ENCODE results near the gene SRRM3. TPM values are rescaled to one million over a fixed set of nuclear protein-coding genes. Genes with fewer than 3 reads are reported as not detected.
"Not testable (repeated sequence)": the region's sequence is repeated elsewhere in the genome, so short reads cannot be mapped to it uniquely, and the experiment has no call there.

Gene SRRM3
- total RNA-seq, 1 experiment from 2014 or later = not detected

DNA sequence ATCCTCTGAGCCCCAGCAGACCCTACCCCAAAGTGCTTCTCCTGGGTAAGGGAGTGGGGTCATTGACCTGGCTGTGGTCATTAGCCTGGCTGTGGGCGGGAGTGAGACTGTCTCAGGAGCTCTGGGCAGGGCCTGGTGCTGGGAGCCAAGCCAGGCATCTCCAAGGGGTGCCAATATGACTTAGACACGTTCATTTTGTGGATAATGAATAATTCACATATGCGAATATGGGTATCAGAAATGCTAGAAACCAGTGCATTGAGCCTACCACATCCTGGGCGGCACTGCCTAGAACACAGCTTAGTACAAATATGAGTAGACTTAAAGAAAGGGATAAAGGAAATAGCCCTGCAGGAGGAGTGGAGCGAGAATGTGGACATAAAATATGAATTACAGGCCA lies 14.4 kb upstream of the SRRM3 start:
- no peak for DNase-seq (ENCODE audit: low read depth)

DNA sequence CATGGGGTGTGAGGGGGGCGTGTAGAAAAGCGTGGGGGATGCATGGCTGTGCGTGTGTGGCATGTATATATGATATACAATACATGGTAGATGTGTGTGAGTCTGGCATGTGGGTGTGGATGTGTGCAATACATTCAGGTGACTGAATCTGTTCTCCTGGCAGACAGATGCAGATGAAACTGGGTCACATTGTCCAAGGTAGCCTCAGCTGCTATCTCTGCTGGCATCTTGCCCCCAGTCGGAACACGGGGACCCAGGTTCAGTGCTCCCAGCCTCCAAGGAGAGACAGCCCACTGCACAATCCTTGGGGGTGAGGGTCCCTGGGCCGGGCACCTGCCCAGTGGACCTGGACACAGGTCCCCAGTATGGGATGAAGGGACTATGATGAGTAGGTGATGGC lies 12.4 kb upstream of the SRRM3 start:
- DNase-seq (ENCODE audit: low read depth) = no peak

DNA sequence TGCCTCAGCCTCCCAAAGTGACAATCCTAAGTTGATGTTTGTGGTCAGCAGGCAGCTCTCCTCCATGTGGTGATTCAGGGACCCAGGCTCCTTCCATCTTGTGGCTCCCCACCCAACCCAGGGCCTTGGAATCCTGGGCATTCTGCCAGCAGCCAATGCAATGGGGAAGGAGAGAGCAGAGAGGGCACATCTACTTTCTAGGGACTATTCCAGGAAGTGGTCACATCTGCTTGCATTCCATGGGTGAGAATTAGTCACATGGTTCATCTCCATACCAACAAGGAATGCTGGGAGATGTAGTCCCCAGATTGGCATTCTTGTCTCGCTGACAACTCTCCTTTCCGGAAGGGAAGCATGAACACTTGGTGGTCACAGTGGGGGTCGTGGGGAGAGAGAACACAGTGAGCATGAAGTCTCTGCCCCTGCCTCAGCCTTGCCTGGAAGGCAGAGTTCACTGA lies 9.9 kb upstream of the SRRM3 start:
- peak; percentile 54 for DNase-seq (ENCODE audit: low read depth)

DNA sequence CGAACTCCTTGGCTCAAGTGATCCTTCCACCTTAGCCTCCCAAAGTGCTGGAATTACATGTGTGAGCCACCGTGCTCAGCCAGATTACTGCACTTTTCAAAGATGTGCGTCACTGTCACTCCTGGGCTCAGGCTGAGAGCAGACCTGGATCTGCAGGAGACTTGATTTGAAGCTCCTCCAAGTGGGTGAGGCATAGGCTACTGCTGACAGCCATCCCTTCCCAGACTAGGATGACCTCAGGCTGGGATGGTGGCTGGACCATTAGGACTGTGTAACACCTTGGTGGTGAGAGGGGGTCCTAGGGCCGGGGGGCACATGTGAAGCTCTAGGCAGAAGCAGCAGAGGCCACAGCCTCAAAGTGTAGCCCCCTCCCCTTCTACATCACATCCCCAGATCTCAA lies 8.2 kb upstream of the SRRM3 start:
- DNase-seq (ENCODE audit: low read depth) = no peak

DNA sequence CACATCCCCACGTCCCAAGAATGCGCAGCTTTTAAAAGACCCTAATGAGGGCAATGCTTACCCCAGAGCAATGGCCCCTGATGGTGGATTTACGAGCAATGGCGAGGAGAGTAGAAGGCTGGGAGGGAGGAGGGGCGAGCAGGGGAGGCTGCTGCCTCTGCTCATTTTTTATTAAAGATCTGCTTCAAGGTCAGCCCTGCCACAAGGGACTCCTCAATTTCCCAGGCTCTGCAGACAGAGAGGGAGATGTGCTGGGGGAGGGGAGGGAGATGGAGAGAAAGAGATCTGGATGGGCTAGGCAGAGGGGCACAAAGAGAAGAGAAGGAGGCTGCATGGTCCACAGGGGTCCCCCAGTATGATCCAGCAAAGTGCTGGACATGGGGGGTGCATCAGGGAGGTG lies 7.8 kb upstream of the SRRM3 start:
- no peak for DNase-seq (ENCODE audit: low read depth)

DNA sequence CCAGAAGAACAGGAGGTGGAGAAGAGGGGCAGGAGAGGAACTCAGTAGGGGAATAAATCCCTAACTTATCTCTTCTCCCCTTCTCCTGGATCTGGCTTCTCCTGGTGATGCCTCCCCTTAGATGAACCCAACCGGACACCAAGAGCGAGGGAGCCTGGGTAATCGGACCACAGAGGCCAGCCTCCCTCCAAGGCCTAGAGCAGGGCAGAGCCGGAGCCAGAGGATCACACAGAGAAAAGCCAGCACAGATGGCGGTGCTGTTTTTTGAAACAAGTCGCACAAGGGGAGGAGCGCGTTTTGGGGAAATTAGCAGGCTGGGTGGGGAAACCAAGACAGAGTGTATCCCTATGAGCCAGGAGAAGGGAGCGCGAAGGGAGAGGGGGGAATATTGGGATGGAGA lies 4.9 kb upstream of the SRRM3 start:
- DNase-seq (ENCODE audit: low read depth) = no peak

DNA sequence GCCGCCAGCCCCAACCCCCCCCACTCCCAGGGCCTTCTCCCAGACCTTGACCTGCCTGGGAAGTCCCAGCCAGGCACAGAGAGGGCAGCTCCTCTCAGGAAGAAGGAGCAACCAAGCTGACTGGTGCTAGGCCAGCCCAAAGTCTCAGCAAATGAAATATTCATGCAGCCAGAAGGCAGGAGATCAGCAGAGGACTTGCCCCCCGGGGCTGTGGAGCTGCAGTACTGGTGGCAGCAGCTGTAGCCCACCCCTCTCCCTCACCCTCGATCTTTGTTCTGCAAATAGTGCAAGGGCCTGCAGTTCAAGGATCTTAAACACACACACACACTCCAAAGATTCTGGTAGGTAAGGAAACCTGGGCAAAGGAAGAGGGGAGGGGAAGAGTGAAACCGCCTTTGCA lies 3.5 kb upstream of the SRRM3 start:
- DNase-seq (ENCODE audit: low read depth) = no peak

DNA sequence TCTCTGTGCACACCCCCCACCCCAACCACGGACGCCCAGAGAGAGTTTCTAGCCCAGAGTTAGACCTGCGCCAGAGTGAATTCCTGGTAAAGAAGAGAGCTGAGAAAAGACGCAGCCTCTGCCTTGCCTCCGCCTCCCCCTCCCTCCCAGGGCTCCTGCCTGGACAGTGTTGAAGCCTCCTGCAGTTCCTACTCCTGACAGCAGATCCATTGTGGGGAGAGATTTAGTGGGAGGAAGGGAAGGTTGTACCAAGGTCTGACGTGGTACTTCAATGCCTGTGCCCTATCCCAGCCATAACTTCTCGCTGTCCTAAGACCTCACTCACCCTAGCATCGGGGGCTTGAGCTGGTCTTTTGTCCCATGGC lies 952 bp downstream of the SRRM3 start:
- DNase-seq (ENCODE audit: low read depth) = no peak

DNA sequence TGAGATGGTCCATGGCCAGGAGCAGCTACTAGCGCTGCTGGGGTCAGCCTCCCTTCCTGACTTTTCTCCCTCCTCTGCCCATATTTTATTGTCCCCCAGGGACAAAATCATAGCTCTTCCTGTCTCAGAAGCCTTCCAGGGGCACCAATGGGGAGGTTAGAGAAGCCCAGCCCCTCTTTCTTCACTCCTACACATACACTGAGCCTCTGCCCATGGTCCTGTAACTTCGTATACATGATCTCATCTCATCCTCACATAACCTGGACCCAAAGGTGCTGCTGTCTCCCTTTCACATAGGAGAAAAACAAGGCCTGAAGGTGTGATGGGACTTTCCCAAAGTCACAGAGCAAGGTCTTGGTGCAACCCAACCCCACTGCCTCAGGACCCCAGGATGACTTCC lies 2.5 kb downstream of the SRRM3 start:
- DNase-seq (ENCODE audit: low read depth) = no peak

DNA sequence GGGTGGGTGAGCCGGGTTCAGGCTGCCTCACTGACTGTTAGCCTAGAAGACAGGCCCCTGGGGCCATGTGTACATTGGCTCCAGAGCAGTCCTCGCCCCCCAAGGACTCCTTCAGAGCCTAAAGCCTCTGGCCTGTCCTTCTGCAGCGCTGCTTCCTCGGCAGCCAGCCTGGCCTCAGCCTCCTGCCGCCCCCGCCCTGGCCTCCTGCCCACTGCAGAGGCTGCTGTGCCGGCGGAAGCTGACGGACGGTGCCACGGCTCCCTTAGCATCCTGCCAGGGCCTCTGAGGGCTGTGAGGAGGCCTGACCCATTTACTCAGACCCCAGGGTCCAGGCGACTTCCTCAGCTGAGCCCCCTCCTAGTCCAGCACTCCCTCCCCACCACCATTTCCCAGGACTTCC lies 4.9 kb downstream of the SRRM3 start:
- peak; percentile 10 for DNase-seq (ENCODE audit: low read depth)

DNA sequence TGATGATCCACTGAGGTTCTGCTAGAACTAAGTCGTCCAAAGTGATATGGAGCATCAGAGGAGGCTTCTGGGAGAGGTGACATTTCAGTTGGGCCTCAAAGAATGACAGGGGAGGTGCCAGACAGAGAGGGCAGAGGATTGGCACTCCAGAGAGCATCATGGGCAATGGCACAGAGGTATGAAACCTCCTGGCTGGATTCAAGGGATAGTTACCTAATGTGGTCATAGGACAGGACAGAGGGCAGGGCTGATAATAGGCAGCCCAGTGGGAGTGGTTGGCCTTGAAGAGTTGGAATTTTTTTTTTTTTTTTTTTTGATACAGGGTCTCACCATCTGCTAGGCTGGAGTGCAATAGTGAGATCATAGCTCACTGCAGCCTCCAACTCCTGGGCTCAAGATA lies 7.6 kb downstream of the SRRM3 start:
- DNase-seq (ENCODE audit: low read depth) = no peak

DNA sequence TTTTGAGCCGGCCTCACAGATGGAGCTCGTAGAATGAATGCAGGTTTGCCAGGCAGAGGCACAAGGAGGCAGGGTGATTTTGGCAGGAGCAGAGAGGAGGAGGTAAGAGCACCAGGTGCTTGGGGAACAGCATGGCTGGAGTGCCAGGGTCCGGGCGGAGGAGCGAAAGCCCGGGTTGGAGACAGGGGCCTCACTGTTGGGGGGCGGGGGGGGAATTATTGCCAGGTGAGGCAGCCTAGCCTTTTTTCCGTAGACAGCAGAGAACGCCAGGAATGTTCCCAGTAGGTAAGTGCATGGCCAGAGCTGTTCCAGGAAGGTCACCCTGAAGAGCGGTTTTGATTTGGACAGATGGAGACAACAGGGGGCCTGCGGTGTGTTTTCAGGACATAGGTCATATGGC lies 9.5 kb downstream of the SRRM3 start:
- DNase-seq (ENCODE audit: low read depth) = no peak

DNA sequence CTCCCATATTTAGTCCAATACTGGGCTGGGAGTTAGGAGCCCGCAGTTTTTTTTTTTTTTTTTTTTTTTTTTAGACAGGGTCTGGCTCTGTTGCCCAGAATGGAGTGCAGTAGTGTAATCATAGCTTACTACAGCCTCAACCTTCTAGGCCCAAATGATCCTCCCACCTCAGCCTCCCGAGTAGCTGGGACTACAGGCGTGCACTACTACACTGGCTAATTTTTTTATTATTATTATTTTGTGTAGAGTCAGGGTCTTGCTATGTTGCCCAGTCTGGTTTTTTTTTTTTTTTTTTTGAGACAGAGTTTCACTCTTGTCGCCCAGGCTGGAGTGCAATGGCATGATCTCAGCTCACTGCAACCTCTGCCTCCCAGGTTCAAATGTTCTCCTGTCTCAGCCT lies 13.7 kb downstream of the SRRM3 start:
- DNase-seq (ENCODE audit: low read depth) = not testable (repeated sequence)

DNA sequence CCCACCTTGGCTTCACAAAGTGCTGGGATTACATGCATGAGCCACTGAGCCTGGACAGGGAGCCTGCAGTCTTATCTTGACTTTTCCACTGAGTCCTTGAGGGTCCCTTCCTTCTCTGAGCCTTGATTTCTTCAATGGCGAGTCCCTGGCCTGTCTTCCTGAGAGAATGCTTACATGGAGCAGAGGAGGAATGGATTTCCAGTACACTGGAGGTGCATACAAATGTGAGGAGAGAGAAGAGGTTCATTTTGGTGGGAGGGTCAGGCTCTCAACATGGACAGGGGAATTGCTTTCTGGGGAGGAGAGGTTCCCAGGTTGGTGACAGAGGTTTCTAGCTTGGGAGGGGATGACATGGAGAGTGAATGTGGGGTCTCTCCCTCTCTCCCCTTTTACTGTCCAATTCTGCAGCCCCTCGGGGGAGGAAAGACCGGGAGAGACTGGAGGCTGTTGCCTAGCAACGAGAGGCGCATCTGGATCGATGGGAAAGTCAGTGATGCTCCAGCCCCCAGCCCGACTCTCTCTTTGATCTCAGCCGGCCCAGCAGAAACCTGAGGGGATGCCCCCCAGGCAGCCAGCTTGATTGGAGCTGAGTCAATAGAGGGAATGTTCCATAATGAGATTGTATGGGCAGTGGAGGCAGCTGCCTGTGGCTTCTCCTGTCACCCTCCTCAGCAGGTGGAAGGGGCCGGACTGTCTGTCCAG lies 14.8 kb downstream of the SRRM3 start:
- DNase-seq (ENCODE audit: low read depth) = no peak

DNA sequence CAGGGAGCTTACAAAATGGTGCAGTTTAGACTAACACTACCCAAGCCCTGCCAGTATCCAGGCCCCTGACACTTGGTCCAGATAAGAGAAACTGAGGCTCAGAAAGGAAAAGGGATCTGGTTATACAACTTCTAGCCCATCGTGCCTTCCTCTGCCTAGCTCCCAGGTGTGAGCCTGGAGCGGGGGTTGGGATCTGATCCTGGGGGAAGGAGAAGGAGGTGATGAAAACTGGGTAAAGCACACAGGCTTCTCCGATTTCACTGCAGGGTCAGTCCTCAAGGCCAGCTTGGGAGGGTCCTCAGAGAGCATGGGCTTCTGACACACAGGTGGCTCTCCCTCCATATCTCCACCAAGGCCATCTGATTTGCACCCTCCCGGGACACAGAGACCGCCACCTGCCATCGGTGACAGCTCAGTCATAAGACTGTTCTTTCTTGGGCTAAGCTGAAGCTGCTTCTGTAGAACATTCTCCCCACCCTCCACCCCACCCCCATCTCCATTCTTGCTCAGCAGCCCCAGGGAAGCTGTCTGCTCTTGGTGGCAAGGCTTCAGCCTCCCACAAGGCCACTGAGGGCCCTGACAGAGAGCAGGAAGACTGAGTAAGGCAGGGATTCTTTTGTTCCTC lies 16.4 kb downstream of the SRRM3 start:
- no peak for DNase-seq (ENCODE audit: low read depth)

DNA sequence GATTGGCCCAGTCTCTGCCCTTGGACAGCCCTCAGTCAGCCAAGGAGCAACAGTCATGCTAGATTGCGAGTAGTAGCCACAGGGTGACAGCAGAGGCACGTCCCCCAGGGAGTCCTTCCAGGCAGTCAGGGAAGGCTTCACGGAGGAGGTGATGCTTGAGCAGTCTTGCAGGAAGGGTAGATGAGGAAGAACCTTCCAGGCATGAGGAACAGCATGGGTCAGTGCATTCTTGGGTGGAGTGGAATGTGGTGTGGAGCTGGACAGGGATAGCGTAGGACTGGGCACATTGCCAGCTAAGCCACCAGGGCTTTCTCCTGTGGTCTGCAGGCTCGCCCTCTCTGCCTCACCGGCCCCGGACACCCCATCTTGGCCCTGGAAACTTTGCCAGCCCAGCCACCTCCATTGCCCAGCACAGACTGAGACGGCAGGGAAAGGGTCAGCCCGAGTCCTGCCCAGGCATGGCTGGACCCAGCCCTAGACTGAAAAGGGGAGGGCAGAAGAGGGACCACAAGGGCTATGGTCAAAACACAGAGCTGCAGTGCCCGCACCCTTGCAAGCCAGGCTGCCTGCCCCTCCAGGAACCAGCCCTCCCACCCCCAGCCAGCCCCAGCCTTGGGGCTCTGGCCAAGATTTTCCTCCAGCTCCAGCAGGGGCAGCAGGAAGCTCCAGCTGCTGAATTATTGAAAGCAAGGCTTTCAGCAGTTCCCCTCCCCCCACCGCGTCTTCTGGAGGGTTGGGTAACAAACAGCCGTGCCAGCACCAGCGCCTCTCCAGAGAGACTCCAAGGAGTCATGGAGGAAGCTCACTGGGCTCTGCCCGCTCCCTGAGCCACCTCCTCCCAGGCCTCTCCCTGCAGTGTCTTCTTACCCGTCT lies 18.7 kb downstream of the SRRM3 start:
- peak; percentile 55 for DNase-seq (ENCODE audit: low read depth)

DNA sequence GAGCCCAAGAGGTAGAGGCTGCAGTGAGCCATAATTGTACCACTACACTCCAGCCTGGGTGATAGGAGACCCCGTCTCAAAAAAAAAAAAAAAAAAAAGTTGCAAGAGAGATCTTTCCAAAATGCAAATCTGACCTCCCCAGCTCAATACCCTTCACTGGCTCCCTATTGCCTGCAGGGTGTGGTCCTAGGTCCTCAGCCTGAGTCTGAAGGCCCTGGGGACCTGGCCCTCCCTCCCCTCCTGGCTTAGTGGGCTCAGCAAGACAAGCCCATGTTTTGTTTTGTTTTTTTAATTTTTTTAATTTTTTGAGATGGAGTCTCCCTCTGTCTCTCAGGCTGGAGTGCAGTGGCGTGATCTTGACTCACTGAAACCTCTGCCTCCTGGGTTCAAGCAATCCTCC lies 20.6 kb downstream of the SRRM3 start:
- no peak for DNase-seq (ENCODE audit: low read depth)

DNA sequence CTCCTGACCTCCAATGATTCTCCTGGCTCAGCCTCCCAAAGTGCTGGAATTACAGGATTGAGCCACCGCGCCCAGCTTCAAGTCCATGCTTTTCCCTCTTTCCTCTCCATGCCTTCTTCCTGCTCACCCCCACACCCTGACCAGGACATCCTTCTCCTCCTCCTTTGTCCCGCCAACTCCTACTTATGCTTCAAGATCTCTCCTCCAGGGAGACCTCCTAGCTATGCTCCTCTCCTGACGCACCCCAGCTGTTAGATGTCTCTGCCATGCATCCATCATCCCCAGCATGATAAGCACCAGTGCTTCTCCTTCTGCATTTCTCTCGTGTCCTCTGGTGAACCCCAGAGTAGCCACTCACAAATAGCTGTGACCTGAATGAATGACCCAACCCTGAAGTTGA lies 21.1 kb downstream of the SRRM3 start:
- DNase-seq (ENCODE audit: low read depth) = no peak

DNA sequence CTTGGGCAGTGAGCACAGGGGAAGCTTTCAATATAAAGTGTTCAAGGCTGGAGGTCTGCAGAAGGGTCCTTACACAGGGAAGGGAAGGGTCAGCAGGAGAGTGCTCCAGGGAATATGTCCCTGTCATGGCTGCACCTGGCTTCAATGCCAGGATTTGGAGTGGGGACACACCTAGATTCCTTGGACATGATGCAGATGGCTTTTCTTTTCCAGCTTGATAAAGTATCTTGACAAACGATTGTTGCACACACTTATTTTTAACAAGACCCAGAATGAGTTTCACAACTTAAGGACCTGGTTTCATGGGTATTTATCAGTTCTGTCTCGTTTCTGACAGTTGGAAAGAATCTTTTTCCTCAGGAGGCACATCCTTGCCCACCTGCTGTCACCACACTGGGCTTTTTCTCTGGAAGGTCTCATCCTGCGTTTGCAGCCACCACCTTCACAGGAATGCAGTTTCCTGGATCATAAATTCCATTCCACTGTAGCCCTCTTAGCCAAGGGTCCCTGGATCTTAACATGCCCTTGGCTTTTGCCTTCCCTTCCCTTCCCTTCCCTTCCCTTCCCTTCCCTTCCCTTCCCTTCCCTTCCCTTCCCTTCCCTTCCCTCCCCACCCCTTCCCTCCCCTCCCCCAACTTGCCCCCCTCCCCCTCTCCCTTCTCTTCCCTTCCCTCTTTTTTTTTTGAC lies 21.7 kb downstream of the SRRM3 start:
- DNase-seq (ENCODE audit: low read depth) = no peak

DNA sequence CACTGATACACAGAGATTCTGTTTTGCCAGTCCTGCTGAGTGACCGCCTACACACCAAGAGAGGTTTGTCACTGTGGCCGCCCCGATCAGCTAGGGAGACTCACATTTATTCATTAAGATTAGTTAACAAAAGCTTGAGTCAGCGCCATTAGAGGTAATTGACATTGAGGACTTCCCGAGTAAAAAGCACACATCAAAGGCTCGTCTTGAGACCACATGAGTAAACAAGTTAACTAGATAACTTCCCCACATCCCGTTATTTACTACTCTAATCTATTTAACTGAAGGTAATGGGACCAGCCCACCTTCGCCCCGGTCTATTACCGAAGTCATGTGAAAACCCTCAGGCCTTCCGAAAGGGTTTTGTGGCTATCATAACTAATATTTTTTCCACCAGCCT lies 23.0 kb downstream of the SRRM3 start:
- DNase-seq (ENCODE audit: low read depth) = no peak

DNA sequence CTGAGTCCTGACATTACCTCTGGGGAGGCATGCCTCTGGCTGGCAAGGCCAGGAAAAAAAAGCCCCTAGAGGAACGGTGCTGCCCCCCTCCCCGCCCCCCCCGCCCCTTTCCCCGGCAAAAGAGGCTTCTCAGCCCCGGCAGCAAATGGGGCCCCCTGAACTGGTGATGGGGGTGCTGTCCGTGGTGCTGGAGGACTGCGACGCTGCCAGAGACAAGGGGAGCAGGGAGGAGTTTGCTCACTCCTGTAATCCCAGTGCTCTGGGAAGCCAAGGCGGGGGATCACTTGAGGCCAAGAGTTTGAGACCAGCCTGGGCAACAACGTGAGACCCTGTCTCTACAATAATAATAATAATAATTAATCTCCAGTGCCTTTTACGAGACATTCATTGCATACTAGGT lies 23.7 kb downstream of the SRRM3 start:
- DNase-seq (ENCODE audit: low read depth) = peak; percentile 39

DNA sequence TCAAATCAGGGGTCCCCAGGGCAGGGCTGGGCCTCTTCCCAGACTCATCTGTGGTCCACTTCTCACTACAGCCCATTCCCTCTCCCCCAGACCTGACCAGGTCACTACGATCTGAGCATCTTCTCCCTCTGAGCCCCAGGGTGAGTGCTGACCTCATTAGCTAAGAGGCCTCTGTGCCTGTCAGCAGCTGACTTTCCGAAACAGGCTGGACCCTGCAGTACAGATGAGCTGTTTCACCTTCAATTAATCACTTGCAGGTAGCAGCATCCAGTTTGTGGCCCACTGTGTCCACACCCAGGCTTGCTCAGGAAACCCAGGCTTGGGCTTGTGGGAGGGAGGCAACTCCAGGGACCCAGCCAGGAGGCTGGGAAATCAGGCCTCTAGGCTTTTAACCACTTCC lies 24.3 kb downstream of the SRRM3 start:
- DNase-seq (ENCODE audit: low read depth) = no peak
